ACHN (cell line): ENCODE results near the gene RREB1.
A peak's percentile ranks its signal among the peaks of the same experiment; 100 is the strongest.

Experiments
- DNase-seq: peaks from one replicate; pipeline ENCODE4 v3.0.0-alpha.2; 2015
- in situ Hi-C: cut with HindIII; loops from 2 replicates; pipeline ENCODE4 v1.10.0; 2017; ENCODE audit warnings: low sequenced_read_pairs, low pct_ligation_motif_present, low pct_unique_long_range_greater_than_20kb

Gene RREB1

DNA sequence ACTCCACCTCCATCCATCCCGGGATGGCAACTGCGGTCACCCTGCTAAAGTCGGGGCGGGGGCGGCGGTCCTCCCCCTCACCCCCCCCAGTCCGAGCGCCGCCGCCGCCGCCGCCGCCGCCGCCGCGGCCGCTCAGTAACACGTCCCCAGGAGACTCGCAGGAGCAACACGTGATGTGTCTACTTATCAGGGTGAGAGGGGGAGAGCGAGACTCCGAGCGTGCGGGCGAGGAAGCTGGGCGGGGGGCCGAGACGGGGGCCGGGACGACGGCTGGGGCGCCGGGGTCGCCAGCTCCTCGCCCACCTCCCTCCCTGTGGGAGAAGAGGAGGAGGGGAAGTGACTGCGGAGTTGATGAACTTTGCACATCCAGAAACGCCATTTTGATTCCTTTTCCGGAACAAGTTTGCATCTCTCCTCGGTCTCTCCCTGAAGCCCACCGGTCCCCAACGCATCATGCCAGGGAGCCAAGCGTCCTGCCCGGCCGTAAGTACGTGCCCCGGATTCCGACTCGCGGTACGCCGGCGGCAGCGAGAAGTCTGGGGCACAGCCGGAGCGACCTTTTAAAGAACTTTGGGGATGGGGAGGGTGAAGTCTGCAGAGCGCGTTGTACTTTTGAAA is at the start of gene RREB1:
Gene RREB1 (plus strand): TSS at position 384 of the 618 bp plus-strand sequence. CDS start 73,951 bp downstream, outside the sequence.
- peak; percentile 41 for DNase-seq
- in situ Hi-C loops, result no loop called here

- in situ Hi-C loops, result no loop called here
- DNase-seq, result peak; percentile 92
Measured at GRCh38 chr6:7058250-7058923, 49.4 kb upstream of the RREB1 start.

- in situ Hi-C loops, result no loop called here
- no peak for DNase-seq
Measured at GRCh38 chr6:7060769-7061516, 46.8 kb upstream of the RREB1 start.

DNA sequence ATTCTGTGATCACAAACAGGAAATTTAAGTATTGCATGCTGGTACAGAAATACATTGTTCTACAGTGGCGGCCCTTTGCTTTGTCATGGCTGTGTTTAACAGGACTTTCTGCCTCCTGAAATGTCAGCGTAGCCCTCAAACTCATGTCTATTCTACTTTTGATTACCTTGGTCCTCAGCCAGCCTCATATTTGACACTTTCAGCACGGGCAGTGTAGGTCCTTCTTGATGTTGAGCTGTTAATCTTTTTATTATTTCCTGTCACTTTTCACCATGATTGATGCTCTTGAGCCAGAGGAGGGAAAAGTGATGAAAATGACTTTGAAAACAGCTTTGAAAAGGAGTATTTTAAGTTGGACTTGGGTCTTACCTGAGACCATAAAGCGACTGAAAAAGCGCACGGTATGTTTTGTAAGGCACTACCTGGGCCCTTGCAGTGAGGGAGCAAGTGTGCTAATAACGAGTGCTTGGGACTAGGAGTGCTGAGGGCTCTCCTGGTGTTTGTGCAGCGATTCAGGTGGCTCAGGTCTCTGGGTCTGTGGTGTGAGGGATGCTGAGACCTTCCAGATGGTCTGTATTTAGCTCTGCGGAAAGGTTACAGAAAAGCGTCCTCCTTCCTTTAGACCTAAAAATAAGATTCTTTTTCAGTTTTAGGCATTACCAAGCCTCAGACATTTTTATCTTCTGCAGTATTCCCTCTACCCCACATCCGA is 45.2 kb upstream of the RREB1 start:
- in situ Hi-C loops, result no loop called here
- DNase-seq, result no peak

DNA sequence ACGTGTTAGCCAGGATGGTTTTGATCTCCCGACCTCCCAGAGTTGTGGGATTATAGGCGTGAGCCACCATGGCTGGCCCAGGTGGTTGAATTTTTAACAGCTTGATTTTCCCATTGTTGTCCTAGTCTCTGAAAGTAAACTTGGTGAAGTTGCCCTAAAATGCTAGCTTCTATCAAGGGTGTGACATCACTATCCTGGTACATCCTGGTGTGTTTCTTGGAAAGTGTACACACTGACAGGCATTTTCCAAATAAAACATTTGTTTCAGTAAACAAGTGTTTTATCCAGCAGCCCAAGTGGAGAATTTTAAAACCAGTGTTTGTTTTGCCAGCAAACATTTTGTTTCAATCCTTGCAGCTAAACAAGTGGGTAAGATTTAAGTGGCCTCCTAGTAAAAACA is 40.5 kb upstream of the RREB1 start:
- in situ Hi-C loops, result no loop called here

DNA sequence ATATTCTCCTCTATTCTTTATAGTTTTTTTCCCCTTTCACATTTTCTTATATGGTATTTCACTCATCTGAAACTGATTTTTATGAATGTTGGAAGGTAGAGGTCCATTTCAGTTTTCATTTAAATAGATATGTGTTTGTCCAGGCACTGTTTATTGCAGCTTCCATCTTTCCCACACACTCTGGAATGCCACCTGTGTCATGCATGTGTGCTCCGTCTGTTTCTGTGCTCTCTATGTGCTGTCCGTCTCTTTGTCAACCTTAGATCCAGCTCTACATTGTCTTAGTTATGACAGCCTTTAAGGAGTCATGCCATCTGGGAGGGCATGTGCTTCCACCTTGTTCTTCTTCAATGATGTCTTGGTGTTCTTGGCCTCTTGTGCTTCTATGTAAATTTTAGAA is 36.4 kb upstream of the RREB1 start:
- in situ Hi-C loops, result no loop called here
- no peak for DNase-seq

More for the DNA sequence above, 40.5 kb upstream of the RREB1 start:
- DNase-seq, result no peak

GRCh38 chr6:7073082-7073820 is 34.5 kb upstream of the RREB1 start:
- in situ Hi-C loops, result no loop called here
- no peak for DNase-seq

DNA sequence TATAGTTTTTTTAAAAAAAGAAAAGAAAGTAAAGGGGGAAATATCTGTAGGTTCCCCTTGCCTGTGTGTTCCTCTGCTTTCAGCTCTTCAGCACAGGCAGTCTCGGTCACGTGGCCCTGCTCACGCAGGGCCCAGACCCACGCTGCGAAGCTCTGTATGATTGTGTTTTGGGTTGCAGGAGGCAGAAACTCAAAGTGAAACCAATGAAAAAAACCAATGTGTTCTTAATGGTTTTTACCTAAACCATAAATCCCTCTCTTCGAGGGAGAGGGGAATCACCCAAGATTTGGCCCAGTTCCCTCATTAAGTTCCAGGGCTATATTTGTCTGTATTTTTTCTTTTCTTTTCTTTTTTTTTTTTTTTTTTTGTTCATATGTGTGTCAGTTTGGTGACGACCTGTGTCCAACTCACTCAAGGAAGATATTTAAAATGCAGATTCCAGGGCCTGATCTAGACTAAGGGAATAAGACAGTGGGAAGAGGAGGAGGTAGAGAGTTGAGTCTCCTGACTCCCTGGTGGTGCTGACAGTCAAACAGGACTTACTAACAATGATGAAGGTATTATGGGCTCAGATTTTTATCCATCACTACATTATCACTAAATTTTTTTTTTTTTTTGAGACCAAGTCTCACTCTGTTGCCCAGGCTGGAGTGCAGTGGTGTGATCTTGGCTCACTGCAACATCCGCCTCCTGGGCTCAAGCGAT is 33.8 kb upstream of the RREB1 start:
- in situ Hi-C loops, result no loop called here
- no peak for DNase-seq

- in situ Hi-C loops, result no loop called here
- no peak for DNase-seq
Measured at GRCh38 chr6:7074870-7075269, 32.9 kb upstream of the RREB1 start.

DNA sequence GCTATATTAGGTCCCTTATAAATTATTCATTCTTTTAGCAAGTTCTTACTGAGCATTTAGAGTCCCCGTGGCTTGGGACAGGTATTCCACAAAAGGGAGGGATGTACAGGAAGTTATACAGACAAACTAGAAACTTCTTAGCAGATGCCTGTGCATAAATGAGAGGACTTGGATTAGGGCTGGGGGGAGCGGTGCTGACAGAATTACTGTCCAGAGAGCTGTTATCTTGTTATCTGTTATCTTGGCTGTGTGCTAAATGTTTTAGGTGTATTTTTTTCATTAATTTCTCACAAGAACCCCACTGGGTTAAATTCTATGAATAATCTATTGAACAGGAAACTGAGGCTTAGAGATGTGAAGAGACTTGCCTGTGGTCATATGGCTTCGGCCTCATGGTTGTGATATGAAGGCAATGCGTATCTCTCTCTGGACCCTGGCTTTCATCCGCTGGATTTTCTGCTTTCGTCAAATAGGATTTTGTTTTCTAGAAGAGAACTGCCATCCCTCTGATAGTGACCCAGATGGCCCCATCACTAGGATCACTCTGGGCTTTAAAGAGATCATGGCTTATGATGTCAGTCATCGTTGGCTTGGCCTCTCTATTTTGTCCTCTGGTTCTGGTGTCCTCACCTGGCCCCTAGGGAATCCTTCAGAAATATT is 32.3 kb upstream of the RREB1 start:
- no peak for DNase-seq
- in situ Hi-C loops, result no loop called here

GRCh38 chr6:7077856-7078255 is 29.9 kb upstream of the RREB1 start:
- no peak for DNase-seq
- in situ Hi-C loops, result no loop called here

DNA sequence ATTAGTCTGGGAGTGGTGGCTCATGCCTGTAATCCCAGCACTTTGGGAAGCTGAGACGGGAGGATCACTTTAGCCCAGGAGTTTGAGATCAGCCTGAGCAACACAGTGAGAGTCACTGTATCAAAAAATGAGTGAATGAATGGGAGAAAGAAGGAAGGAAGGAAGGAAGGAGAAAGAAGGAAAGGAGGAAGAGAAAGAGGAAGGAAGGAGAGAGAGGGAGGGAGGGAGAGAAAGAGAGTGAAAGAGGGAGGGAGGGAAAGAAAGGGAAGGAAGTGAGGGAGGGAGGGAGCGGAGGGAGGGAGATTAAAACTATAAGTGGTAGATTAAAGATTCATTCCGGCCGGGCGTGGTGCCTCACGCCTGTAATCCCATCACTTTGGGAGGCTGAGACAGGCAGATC is 28.9 kb upstream of the RREB1 start:
- in situ Hi-C loops, result no loop called here
- no peak for DNase-seq

DNA sequence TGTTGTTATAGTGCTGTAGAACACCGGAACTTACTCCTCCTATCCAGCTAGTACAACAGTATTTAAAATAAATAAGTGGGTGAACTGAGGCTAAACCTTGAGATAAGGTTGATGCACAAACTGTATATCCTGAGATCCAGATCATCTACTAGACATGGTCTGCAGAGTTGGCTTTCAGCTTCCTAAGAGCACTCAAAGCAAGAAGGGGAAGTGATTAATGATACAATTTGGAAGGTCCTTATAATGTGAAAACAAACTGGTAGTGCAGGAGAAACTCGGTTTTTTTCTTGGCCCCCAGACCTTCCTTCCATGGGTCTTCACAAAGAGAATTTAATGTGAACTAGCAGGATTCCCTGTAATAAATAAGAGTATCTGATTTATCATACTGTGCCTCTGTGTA is 27.4 kb upstream of the RREB1 start:
- no peak for DNase-seq
- in situ Hi-C loops, result no loop called here

DNA sequence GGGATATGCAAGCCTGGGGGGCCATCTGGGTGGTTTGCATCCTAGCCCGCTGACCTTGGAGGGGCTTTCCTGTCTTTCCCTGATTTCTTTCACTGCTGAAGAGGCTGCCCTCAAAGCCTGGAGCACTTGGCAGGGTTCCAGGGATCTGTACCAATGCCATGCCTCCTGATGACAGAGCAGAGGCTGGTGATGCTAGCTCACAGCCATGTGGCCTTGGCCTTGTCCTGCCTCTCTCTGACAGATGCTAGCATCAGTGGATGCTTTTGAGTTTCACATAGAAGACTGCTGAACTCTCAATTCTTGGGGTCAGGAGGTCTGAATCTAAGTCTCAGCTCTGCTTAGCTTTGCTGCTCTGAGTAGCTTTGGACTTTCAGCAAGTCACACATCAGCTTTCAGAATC is 21.9 kb upstream of the RREB1 start:
- in situ Hi-C loops, result no loop called here
- DNase-seq, result no peak

GRCh38 chr6:7086488-7086887 is 21.3 kb upstream of the RREB1 start:
- peak; percentile 20 for DNase-seq
- in situ Hi-C loops, result no loop called here

DNA sequence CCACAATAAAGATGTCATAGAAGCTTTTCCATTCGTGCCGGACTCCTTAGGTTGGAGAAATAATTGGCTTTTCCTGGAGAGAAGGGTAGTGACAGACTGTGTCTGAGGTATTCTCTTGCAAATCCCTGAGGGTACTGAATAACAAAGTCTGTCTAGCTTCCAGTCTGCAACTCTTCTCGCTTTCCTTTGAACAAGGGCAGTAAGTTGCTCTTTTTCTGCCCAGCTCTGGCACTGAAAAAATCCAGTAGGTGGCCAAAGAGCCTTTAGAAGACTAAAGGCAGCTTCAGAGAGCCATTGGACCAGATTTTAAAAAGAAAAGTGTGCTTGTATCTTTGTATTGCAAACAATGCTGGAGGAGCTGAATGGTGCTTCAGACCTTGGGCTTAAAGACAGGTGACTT is 20.7 kb upstream of the RREB1 start:
- peak; percentile 29 for DNase-seq
- in situ Hi-C loops, result no loop called here

DNA sequence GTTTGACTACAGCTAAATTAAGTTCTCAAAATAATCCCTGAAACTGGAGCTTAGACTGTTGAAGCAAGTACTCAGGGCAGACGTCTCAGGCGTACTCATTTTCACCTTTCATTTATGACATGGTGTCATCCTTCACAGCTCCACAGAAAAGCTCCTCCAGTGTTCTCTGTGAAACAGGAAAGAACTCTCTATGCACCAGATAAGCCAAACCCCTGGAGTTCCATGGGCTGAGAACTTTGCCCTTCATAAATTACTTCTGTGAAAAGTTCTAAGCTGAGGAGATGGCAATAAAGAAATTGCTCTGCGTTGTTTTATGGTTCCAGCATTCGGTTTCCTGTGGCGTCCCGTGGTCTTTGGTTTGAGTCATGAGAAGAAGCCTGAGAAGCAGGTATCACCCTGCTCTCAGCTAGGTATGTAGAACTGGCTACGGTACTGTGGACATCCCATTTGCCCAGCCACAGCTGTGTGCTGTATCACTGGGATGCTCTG is 20.2 kb upstream of the RREB1 start:
- DNase-seq, result no peak
- in situ Hi-C loops, result no loop called here
